ENCODE measurements around the gene SNX25.
A peak's percentile ranks its signal among the peaks of the same experiment; 100 is the strongest.

SNX25 gene

GRCh38 chr4:185227713-185228278 lies 18.4 kb downstream of the SNX25 start:
- TF ChIP-seq TCF7L2 (IDR thresholded peaks at IDR 0.05; ENCODE audit: borderline replicate concordance, low read depth, low read length) = no peak
- no peak for TF ChIP-seq ZNF747 (tag by site-specific recombination; IDR thresholded peaks at IDR 0.05)
- no peak for TF ChIP-seq GLIS1 (tag by site-specific recombination; IDR thresholded peaks at IDR 0.05)
- no peak for TF ChIP-seq ZNF449 (tag by site-specific recombination; IDR thresholded peaks at IDR 0.05)
- TF ChIP-seq ZNF214 (tag by site-specific recombination; IDR thresholded peaks at IDR 0.05; ENCODE audit: borderline replicate concordance) = no peak
- no peak for TF ChIP-seq OSR2 (tag by site-specific recombination; IDR thresholded peaks at IDR 0.05)
- TF ChIP-seq ZNF600 (tag by site-specific recombination; IDR thresholded peaks at IDR 0.05) = no peak
- no peak for TF ChIP-seq ZNF660 (tag by site-specific recombination; IDR thresholded peaks at IDR 0.05)
- TF ChIP-seq ZNF362 (tag by site-specific recombination; IDR thresholded peaks at IDR 0.05) = no peak
- H3K36me3 ChIP-seq (ENCODE audit: control insufficient read depth in 2 of 2, insufficient read depth in 1 of 2, low read length in 2 of 2) = no peaks in the 10 kb centered on the region; a peak in 1 of 3 replicates
- CTCF ChIA-PET = no interaction called here

GRCh38 chr4:185229021-185229818 lies 19.8 kb downstream of the SNX25 start:
- ChIA-PET POLR2A (no interaction called here), CTCF (no interaction called here)
- Histone ChIP-seq H3K36me3 (ENCODE audit: control insufficient read depth in 2 of 2, insufficient read depth in 1 of 2, low read length in 2 of 2) (no peaks in the 10 kb centered on the region; a peak in 1 of 3 replicates), H3K4me3 (ENCODE audit: low read depth, low read length) (no peak overlapping the region), H3K9me3 (ENCODE audit: control insufficient read depth, insufficient read depth, low read depth, low read length) (no peaks in the 10 kb centered on the region), H3K4me1 (ENCODE audit: control insufficient read depth, insufficient read depth, low read length) (no peaks in the 10 kb centered on the region), H3K27ac (ENCODE audit: extremely low read depth, low read depth, low read length) (no peak overlapping the region)
- peak; percentile 97 for TF ChIP-seq ZFHX2 (tag by site-specific recombination; conservative IDR thresholded peaks at IDR 0.05)
- peak; percentile 94 for TF ChIP-seq EGR2 (tag by site-specific recombination; IDR thresholded peaks at IDR 0.05; ENCODE audit: low read depth)
- TF ChIP-seq SP2 (tag by site-specific recombination; IDR thresholded peaks at IDR 0.05) = no peak

More at GRCh38 chr4:185227713-185228278, 18.4 kb downstream of the SNX25 start:
- no peak overlapping the region for H3K27ac ChIP-seq (ENCODE audit: extremely low read depth, low read depth, low read length)
- H3K4me3 ChIP-seq (ENCODE audit: low read depth, low read length) = no peak overlapping the region
- H3K4me1 ChIP-seq (ENCODE audit: control insufficient read depth, insufficient read depth, low read length) = no peaks in the 10 kb centered on the region
- H3K9me3 ChIP-seq (ENCODE audit: control insufficient read depth, insufficient read depth, low read depth, low read length) = no peaks in the 10 kb centered on the region
- POLR2A ChIA-PET = no interaction called here

GRCh38 chr4:185232370-185232769 lies 23.0 kb downstream of the SNX25 start:
- POLR2A ChIA-PET = no interaction called here
- H3K4me1 ChIP-seq (ENCODE audit: control insufficient read depth, insufficient read depth, low read length) = peaks cover 5% of the 10 kb centered on the region; the same call in 1 of the 2 replicates
- TF ChIP-seq ZNF169 (tag by site-specific recombination; IDR thresholded peaks at IDR 0.05) (no peak), ZSCAN18 (tag by site-specific recombination; IDR thresholded peaks at IDR 0.05) (no peak)
- CTCF ChIA-PET = interaction anchor here (0.6 kb wide), 1 partner anchor 98 kb away, joined by 3 read pairs; no protein-coding TSS in a partner anchor
- no peaks in the 10 kb centered on the region; a peak in 1 of 3 replicates for H3K36me3 ChIP-seq (ENCODE audit: control insufficient read depth in 2 of 2, insufficient read depth in 1 of 2, low read length in 2 of 2)
- no peaks in the 10 kb centered on the region for H3K9me3 ChIP-seq (ENCODE audit: control insufficient read depth, insufficient read depth, low read depth, low read length)
- H3K27ac ChIP-seq (ENCODE audit: extremely low read depth, low read depth, low read length) = no peak overlapping the region
- no peak overlapping the region for H3K4me3 ChIP-seq (ENCODE audit: low read depth, low read length)
